HG02623 (cell line): ENCODE results near the gene RBBP5.

Source experiments
- ATAC-seq: cut with Tn5 transposase; IDR thresholded peaks from one replicate; pipeline ENCODE4 v1.9.1; 2021; ENCODE audit warnings: moderate library complexity; ENCODE audit not compliant: unreplicated experiment

Gene RBBP5

GRCh38 chr1:205133287-205133686 is 11.5 kb upstream of the RBBP5 start:
- no peak for ATAC-seq

GRCh38 chr1:205129447-205130029 is 7.8 kb upstream of the RBBP5 start:
- no peak for ATAC-seq

GRCh38 chr1:205128050-205128449 is 6.3 kb upstream of the RBBP5 start:
- ATAC-seq, result no peak

GRCh38 chr1:205127646-205128045 is 5.9 kb upstream of the RBBP5 start:
- no peak for ATAC-seq

- no peak for ATAC-seq
Measured at GRCh38 chr1:205124726-205125125, 2.9 kb upstream of the RBBP5 start.

GRCh38 chr1:205122489-205122882 is 708 bp upstream of the RBBP5 start:
- no peak for ATAC-seq

GRCh38 chr1:205118752-205119151 is 3.0 kb downstream of the RBBP5 start:
- ATAC-seq, result no peak

- no peak for ATAC-seq
Measured at GRCh38 chr1:205111354-205111753, 10.4 kb downstream of the RBBP5 start.

- no peak for ATAC-seq
Measured at GRCh38 chr1:205109711-205110110, 12.1 kb downstream of the RBBP5 start.

- no peak for ATAC-seq
Measured at GRCh38 chr1:205109269-205109668, 12.5 kb downstream of the RBBP5 start.

GRCh38 chr1:205108464-205108863 is 13.3 kb downstream of the RBBP5 start:
- no peak for ATAC-seq

GRCh38 chr1:205107327-205107726 is 14.5 kb downstream of the RBBP5 start:
- ATAC-seq, result no peak

GRCh38 chr1:205102404-205102803 is 19.4 kb downstream of the RBBP5 start:
- ATAC-seq, result no peak

- ATAC-seq, result no peak
Measured at GRCh38 chr1:205098242-205098641, 23.5 kb downstream of the RBBP5 start.

- no peak for ATAC-seq
Measured at GRCh38 chr1:205095422-205095821, 26.4 kb downstream of the RBBP5 start.

GRCh38 chr1:205091043-205091740 is 30.6 kb downstream of the RBBP5 start:
- no peak for ATAC-seq

GRCh38 chr1:205088341-205088740 is 33.4 kb downstream of the RBBP5 start:
- ATAC-seq, result no peak

GRCh38 chr1:205084360-205084759 is 37.4 kb downstream of the RBBP5 start, which contains the start of gene TMEM81:
TSS of gene TMEM81 (minus strand) at chr1:205084460. CDS start at chr1:205084320, 140 bp downstream.
- ATAC-seq, result no peak

- ATAC-seq, result no peak
Measured at GRCh38 chr1:205082431-205082830, 39.3 kb downstream of the RBBP5 start.

GRCh38 chr1:205077934-205078311 is 43.9 kb downstream of the RBBP5 start:
- no peak for ATAC-seq

GRCh38 chr1:205077158-205077933 is 44.4 kb downstream of the RBBP5 start:
- no peak for ATAC-seq

- no peak for ATAC-seq
Measured at GRCh38 chr1:205076245-205076761, 45.5 kb downstream of the RBBP5 start.
